ENCODE measurements around the gene PKN2.
"Not testable (repeated sequence)": the region's sequence is repeated elsewhere in the genome, so short reads cannot be mapped to it uniquely, and the experiment has no call there.

PKN2 gene

DNA sequence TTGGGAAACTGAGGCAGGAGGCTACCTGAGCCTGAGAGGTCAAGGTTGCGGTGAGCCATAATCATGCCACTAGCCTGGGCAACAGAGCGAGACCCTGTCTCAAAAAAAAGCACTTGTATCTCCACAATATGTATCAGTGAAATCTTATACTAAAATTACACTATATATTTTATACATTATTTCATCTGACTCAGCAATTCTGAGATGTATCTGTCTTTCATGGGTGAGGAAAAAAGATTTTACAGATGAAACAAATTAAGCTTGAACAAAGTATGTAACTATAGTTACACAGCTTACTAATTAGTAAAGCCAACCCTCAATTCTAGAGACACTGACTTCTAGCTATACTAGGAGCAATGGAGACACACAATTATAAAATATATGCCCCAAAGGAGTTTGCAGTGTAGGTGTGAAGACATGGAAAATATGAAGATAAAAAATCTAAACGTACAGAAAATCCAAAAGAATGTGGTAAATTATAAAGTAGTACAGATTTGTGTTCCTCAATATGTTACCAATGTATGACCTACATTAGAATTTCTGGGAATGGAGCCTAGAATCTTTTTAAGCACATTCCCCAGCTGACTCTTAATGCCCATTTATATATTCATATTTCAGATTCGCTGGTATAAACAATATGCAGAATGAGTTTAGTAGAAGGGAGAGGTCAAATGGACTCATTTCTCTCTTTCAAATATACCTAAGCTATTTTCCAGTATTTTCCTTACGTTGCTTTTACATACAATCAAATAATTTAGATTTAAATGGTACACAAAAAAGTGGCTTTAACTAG is 192.7 kb downstream of the PKN2 start:
- DNase-seq (ENCODE audit: extremely low read depth in 1 of 2, low read depth in 1 of 2) = no peak

DNA sequence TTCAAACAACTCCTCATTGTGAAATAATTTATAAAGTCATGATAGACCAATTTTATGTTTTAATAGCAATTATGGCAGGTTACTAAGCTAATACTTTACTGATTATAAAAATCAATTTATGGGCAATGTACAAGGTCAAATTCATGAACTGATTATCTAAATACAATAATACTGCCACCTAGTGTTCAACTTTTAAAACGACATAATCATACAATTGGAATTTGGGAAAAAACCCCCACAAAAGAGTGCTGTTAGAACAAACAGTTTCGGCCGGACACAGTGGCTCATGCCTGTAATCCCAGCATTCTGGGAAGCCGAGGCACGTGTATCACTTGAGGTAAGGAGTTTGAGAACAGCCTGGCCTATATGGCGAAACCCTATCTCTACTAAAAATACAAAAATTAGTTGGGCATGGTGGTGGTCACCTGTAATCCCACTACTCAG is 193.3 kb downstream of the PKN2 start:
- no peak for DNase-seq (ENCODE audit: extremely low read depth in 1 of 2, low read depth in 1 of 2)

- DNase-seq (ENCODE audit: extremely low read depth in 1 of 2, low read depth in 1 of 2) = no peak
Measured at GRCh38 chr1:88877911-88878310, 193.8 kb downstream of the PKN2 start.

GRCh38 chr1:88878731-88879130 is 194.7 kb downstream of the PKN2 start:
- no peak for DNase-seq (ENCODE audit: extremely low read depth in 1 of 2, low read depth in 1 of 2)

GRCh38 chr1:88880717-88881116 is 196.6 kb downstream of the PKN2 start:
- DNase-seq (ENCODE audit: extremely low read depth in 1 of 2, low read depth in 1 of 2) = not testable (repeated sequence)

GRCh38 chr1:88883156-88883555 is 199.1 kb downstream of the PKN2 start:
- no peak for DNase-seq (ENCODE audit: extremely low read depth in 1 of 2, low read depth in 1 of 2)

Data from activated CD8-positive, alpha-beta memory T cell treated with anti-CD3 and anti-CD28 coated beads for 1 hour (primary cell).